ENCODE results near the gene LYRM2. TPM values are rescaled to one million over a fixed set of nuclear protein-coding genes. Genes with fewer than 3 reads are reported as not detected.

The LYRM2 gene
- total and polyA plus RNA-seq, 5 experiments from 2014 or later, result 39.2 to 74.1 (median 64.5) TPM

GRCh38 chr6:89527634-89528033 lies 110.9 kb downstream of the LYRM2 start:
- Mint-ChIP-seq H3K27ac (no peak overlapping the region), H3K9me3 (no peaks in the 10 kb centered on the region), H3K4me3 (no peak overlapping the region), H3K4me1 (peaks cover 0 to 2% (median 0%) of the 10 kb centered on the region in 4 donors), H3K27me3 (no peaks in the 10 kb centered on the region), H3K36me3 (peaks cover 0 to 4% (median 1%) of the 10 kb centered on the region in 3 donors)
- ATAC-seq, result no peak
- peak in 1 of 10 donors; percentile 3 for DNase-seq
- POLR2A ChIA-PET, result no interaction called here

GRCh38 chr6:89526563-89526869 lies 112.0 kb downstream of the LYRM2 start:
- Mint-ChIP-seq H3K27ac (no peak overlapping the region), H3K27me3 (no peaks in the 10 kb centered on the region), H3K4me1 (peaks cover 0 to 2% (median 0%) of the 10 kb centered on the region in 4 donors), H3K36me3 (peaks cover 0 to 4% (median 1%) of the 10 kb centered on the region in 3 donors), H3K4me3 (no peak overlapping the region), H3K9me3 (no peaks in the 10 kb centered on the region)
- ATAC-seq, result no peak
- POLR2A ChIA-PET, result no interaction called here
- no peak for DNase-seq

- Mint-ChIP-seq H3K27ac (no peak overlapping the region), H3K9me3 (no peaks in the 10 kb centered on the region), H3K36me3 (peaks cover 0 to 4% (median 1%) of the 10 kb centered on the region in 3 donors), H3K27me3 (no peaks in the 10 kb centered on the region), H3K4me1 (peaks cover 0 to 2% (median 0%) of the 10 kb centered on the region in 4 donors), H3K4me3 (no peak overlapping the region)
- DNase-seq (no peak), ATAC-seq (no peak)
- POLR2A ChIA-PET, result no interaction called here
Observed at GRCh38 chr6:89525786-89526562, 112.6 kb downstream of the LYRM2 start.

GRCh38 chr6:89522778-89523177 lies 115.8 kb downstream of the LYRM2 start:
- ATAC-seq, result no peak

GRCh38 chr6:89520736-89521135 lies 117.8 kb downstream of the LYRM2 start:
- ATAC-seq (no peak), DNase-seq (no peak)
- no peaks in the 10 kb centered on the region for H3K9me3 Mint-ChIP-seq
- H3K36me3 Mint-ChIP-seq, result peaks cover 0 to 5% (median 1%) of the 10 kb centered on the region in 3 donors
- H3K4me1 Mint-ChIP-seq, result no peaks in the 10 kb centered on the region
- H3K4me3 Mint-ChIP-seq, result no peak overlapping the region
- no peak overlapping the region for H3K27ac Mint-ChIP-seq
- POLR2A ChIA-PET, result no interaction called here
- no peaks in the 10 kb centered on the region for H3K27me3 Mint-ChIP-seq

More at GRCh38 chr6:89522778-89523177, 115.8 kb downstream of the LYRM2 start:
- Mint-ChIP-seq H3K9me3 (no peaks in the 10 kb centered on the region), H3K36me3 (peaks cover 0 to under 1% (median 0%) of the 10 kb centered on the region in 3 donors), H3K4me1 (peaks cover 0 to 2% (median 0%) of the 10 kb centered on the region in 4 donors), H3K27me3 (no peaks in the 10 kb centered on the region), H3K27ac (no peak overlapping the region), H3K4me3 (no peak overlapping the region)
- DNase-seq, result no peak
- POLR2A ChIA-PET, result no interaction called here

GRCh38 chr6:89518352-89519055 lies 120.0 kb downstream of the LYRM2 start:
- H3K4me3 Mint-ChIP-seq, result no peak overlapping the region
- H3K27ac Mint-ChIP-seq, result no peak overlapping the region
- peaks cover 0 to 5% (median 4%) of the 10 kb centered on the region in 3 donors for H3K36me3 Mint-ChIP-seq
- POLR2A ChIA-PET, result no interaction called here
- H3K27me3 Mint-ChIP-seq, result no peaks in the 10 kb centered on the region
- no peaks in the 10 kb centered on the region for H3K9me3 Mint-ChIP-seq
- DNase-seq (no peak), ATAC-seq (no peak)
- no peaks in the 10 kb centered on the region for H3K4me1 Mint-ChIP-seq

Other genes with a start within 250 kb of the LYRM2 start
- gene RRAGD, start 226.5 kb downstream of the LYRM2 start, total RNA-seq, result 1 to 10 TPM; 3.5 to 3.9 TPM
- gene RRAGD, start 226.5 kb downstream of the LYRM2 start, polyA plus RNA-seq, result 1 to 10 TPM; 1.1 to 2.8 (median 1.6) TPM
- gene ANKRD6, start 205.6 kb downstream of the LYRM2 start, total RNA-seq, result 1 to 10 TPM; 4.6 to 5.8 TPM
- 1 to 10 TPM; 2.1 to 3.1 (median 3.0) TPM for gene ANKRD6, start 205.6 kb downstream of the LYRM2 start, polyA plus RNA-seq
- 10 to 100 TPM; 60.7 to 62.5 TPM for gene MDN1, start 181.0 kb upstream of the LYRM2 start, total RNA-seq
- 10 to 100 TPM in 1 of 3 donors, 1 to 10 TPM in 2; 3.4 to 10.2 (median 5.0) TPM for gene MDN1, start 181.0 kb upstream of the LYRM2 start, polyA plus RNA-seq
- gene CASP8AP2, start 191.1 kb upstream of the LYRM2 start, total RNA-seq, result 10 to 100 TPM; 51.2 to 54.4 TPM
- gene CASP8AP2, start 191.1 kb upstream of the LYRM2 start, polyA plus RNA-seq, result 10 to 100 TPM; 37.7 to 47.0 (median 42.5) TPM

Data from naive thymus-derived CD8-positive, alpha-beta T cell (primary cell).